Measurements from ENCODE around the gene SRSF2.
A peak's percentile ranks its signal among the peaks of the same experiment; 100 is the strongest.
"Not testable (repeated sequence)": the region's sequence is repeated elsewhere in the genome, so short reads cannot be mapped to it uniquely, and the experiment has no call there.

The SRSF2 gene

GRCh38 chr17:76748657-76749056 lies 11.5 kb upstream of the SRSF2 start:
- no peak for TF ChIP-seq CTCF (IDR thresholded peaks at IDR 0.05; ENCODE audit: low read depth, low read length)
- no peak overlapping the region for H3K4me3 ChIP-seq (replicated peaks in 1 of 2; ENCODE audit: low read depth in 2 of 2, low read length in 2 of 2)
- DNase-seq (ENCODE audit: low read depth in 2 of 2): no peak

GRCh38 chr17:76747716-76748363 lies 10.7 kb upstream of the SRSF2 start:
- DNase-seq (ENCODE audit: low read depth in 2 of 2): no peak
- no peak for TF ChIP-seq CTCF (IDR thresholded peaks at IDR 0.05; ENCODE audit: low read depth, low read length)
- H3K4me3 ChIP-seq (replicated peaks in 1 of 2; ENCODE audit: low read depth in 2 of 2, low read length in 2 of 2): no peak overlapping the region

GRCh38 chr17:76745785-76746184 lies 8.7 kb upstream of the SRSF2 start:
- not testable (repeated sequence) for H3K4me3 ChIP-seq (replicated peaks in 1 of 2; ENCODE audit: low read depth in 2 of 2, low read length in 2 of 2)
- DNase-seq (ENCODE audit: low read depth in 2 of 2): peak in 1 of 2 donors; percentile 62

- H3K4me3 ChIP-seq (replicated peaks in 1 of 2; ENCODE audit: low read depth in 2 of 2, low read length in 2 of 2): no peak overlapping the region
- no peak for TF ChIP-seq CTCF (IDR thresholded peaks at IDR 0.05; ENCODE audit: low read depth, low read length)
- no peak for DNase-seq (ENCODE audit: low read depth in 2 of 2)
These were observed 7.6 kb upstream of the SRSF2 start for GRCh38 chr17:76744747-76745146.

GRCh38 chr17:76742958-76743357 lies 5.8 kb upstream of the SRSF2 start:
- DNase-seq (ENCODE audit: low read depth in 2 of 2): no peak
- H3K4me3 ChIP-seq (replicated peaks in 1 of 2; ENCODE audit: low read depth in 2 of 2, low read length in 2 of 2): no peak overlapping the region
- no peak for TF ChIP-seq CTCF (IDR thresholded peaks at IDR 0.05; ENCODE audit: low read depth, low read length)

- H3K4me3 ChIP-seq (replicated peaks in 1 of 2; ENCODE audit: low read depth in 2 of 2, low read length in 2 of 2): no peak overlapping the region
- no peak for TF ChIP-seq CTCF (IDR thresholded peaks at IDR 0.05; ENCODE audit: low read depth, low read length)
- peak; percentile 54 to 75 for DNase-seq (ENCODE audit: low read depth in 2 of 2)
These were observed 3.4 kb upstream of the SRSF2 start for GRCh38 chr17:76740329-76741118.

- H3K4me3 ChIP-seq (replicated peaks in 1 of 2; ENCODE audit: low read depth in 2 of 2, low read length in 2 of 2); DNase-seq (ENCODE audit: low read depth in 2 of 2): not testable (repeated sequence)
These were observed 2.5 kb upstream of the SRSF2 start for GRCh38 chr17:76739568-76740115.

Data from cardiac fibroblast (primary cell).